HG02610 (cell line): ENCODE results near the gene KIAA0825.

Source experiments
- ATAC-seq: cut with Tn5 transposase; IDR thresholded peaks from one replicate; pipeline ENCODE4 v1.9.1; 2021; ENCODE audit warnings: mild to moderate bottlenecking, moderate library complexity; ENCODE audit not compliant: unreplicated experiment

The KIAA0825 gene

GRCh38 chr5:94618493-94619328 lies at the start of gene KIAA0825, which contains the start of gene SLF1:
KIAA0825 (minus strand) TSS chr5:94618604; CDS start chr5:94537126, 81,478 bp downstream.
SLF1 (plus strand) TSS chr5:94618669; CDS start chr5:94628811, 10,142 bp downstream.
- ATAC-seq, result peak; percentile 96

- no peak for ATAC-seq
Measured at GRCh38 chr5:94667937-94668336, 49.5 kb upstream of the KIAA0825 start.

- no peak for ATAC-seq
Measured at GRCh38 chr5:94661086-94661485, 42.7 kb upstream of the KIAA0825 start.

- ATAC-seq, result no peak
Measured at GRCh38 chr5:94660506-94660905, 42.1 kb upstream of the KIAA0825 start.

DNA sequence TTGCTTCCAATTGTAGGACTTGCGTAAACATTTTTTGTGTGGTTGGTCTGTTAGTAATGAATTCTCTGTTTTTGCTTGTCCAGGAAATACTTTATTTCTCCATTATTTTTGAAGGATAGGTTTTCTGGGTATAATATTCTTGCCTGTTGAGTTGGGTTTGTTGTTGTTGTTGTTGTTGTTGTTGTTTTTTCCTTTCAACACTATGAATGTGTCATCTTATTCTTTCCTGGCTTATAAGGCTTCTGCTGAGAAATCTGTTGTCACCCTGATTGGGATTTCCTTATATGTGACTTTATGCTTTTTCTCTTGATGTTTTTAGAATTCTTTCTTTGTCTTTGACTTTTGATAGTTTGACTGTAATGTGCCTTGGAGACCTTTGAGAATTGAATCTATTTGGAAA lies 39.9 kb upstream of the KIAA0825 start:
- ATAC-seq, result no peak

GRCh38 chr5:94649874-94650273 lies 31.5 kb upstream of the KIAA0825 start:
- ATAC-seq, result no peak

DNA sequence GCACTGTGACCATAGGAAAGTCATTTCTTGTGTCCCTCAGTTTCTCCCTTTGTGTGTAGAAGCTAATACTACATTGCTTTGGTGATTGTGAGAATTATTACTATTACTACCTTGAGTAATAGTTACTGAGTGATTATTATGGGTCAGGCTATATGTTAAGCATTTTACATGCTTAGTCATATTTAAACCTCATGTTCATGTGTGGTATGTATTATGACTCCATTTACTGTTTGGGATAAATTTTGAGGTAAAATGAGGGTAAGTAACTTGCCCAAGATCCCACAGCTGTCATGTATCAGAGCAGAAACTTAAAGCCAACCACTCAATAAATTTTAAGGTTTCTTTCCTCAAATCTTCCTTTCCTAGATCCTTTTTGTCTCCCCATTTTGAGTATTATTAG lies 28.4 kb upstream of the KIAA0825 start:
- ATAC-seq, result no peak

- ATAC-seq, result no peak
Measured at GRCh38 chr5:94645053-94645452, 26.6 kb upstream of the KIAA0825 start.

GRCh38 chr5:94640176-94640575 lies 21.8 kb upstream of the KIAA0825 start:
- no peak for ATAC-seq

GRCh38 chr5:94632024-94632423 lies 13.6 kb upstream of the KIAA0825 start:
- ATAC-seq, result peak; percentile 98

DNA sequence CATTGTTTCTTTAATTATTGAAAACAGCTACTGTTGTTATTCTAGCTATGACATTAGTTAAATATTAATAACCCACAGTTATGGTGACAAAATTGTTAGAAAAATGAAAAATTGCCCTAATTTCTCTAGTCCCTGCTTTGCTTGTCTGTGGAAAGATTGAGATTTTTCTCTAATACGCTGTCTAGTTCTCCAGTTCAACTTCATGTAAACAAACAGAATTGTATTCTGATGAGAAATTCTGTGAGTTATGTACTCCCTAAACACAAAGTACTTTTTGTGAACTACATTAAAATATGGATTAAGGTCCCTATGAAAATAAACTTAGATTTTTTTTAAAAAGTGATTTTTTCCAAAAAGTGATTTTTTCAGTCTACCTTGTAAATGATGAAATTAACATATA lies 8.8 kb upstream of the KIAA0825 start:
- no peak for ATAC-seq

DNA sequence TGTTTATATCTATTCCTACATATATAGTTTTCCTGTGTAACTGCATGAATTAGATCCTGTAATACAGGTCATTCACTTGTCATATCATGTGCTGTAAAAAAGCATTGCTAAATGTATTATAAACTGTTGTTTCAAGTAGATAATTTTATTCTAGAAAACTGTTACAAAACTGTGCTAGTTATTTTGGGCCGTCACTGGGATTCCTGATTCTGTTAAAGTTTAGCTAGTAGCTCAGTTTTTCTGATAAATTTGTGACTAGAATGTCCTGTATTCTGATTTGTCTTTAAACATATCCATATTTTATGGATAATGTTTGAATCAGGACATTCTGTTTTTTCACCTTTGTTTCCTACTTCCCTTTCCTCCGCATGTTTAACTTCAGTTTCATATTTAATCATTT lies 5.5 kb upstream of the KIAA0825 start:
- no peak for ATAC-seq

GRCh38 chr5:94623011-94623410 lies 4.6 kb upstream of the KIAA0825 start:
- no peak for ATAC-seq

- ATAC-seq, result no peak
Measured at GRCh38 chr5:94621763-94622162, 3.4 kb upstream of the KIAA0825 start.

GRCh38 chr5:94620256-94620655 lies 1.9 kb upstream of the KIAA0825 start:
- ATAC-seq, result no peak

- ATAC-seq, result peak; percentile 27
Measured at GRCh38 chr5:94618029-94618492, 343 bp downstream of the KIAA0825 start.

- ATAC-seq, result no peak
Measured at GRCh38 chr5:94615862-94616261, 2.5 kb downstream of the KIAA0825 start.

DNA sequence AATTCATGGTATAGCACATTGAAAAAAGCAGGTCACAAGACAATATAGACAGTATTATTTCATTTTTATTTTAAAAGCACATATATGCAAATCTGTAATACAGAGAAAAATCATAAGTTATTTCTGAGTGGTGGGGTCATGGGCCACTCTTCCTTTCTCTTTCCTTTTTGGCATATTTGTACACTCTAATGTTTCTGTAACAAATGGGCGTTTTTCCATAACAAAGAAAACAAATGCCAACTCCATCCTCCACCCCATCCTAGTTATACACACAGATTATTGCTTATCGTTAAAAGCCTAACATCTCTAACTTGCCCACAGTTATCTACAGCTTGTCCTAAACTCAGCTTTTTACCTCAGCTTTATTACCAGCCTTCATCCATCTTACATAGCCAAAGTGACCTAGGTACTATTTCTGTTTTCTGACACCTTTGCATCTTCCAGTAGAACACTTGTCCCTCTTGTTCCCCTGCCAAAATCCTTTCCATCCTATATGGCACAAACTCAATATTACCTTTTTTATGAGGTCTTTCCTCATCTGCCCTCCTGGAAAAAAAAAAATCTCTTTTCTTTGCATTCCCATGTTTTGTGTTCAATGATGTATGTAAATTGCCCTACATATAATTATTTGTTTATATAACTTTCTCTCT lies 4.1 kb downstream of the KIAA0825 start:
- no peak for ATAC-seq

- no peak for ATAC-seq
Measured at GRCh38 chr5:94613583-94613982, 4.8 kb downstream of the KIAA0825 start.

DNA sequence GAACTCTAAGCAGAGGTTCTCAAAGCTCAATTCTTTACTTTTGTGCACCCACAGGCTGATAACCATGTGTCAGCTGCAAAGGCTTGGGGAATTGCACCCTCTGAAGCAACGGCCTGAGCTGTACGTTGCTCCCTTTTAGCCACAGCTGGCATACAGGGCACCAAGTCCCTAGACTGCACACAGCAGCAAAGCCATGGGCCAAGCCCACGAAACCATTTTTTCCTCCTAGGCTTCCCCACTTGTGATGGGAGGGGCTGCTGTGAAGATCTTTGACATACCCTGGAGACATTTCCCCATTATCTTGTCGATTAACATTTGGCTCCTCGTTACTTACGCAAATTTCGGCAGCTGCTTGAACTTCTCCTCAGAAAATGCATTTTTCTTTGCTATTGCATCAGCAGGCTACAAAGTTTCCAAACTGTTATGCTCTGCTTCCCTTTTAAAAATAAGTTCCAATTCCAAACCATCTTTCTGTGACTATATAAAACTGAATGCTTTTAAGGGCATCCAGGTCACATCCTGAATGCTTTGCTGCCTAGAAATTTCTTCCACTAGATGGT lies 23.0 kb downstream of the KIAA0825 start:
- no peak for ATAC-seq

DNA sequence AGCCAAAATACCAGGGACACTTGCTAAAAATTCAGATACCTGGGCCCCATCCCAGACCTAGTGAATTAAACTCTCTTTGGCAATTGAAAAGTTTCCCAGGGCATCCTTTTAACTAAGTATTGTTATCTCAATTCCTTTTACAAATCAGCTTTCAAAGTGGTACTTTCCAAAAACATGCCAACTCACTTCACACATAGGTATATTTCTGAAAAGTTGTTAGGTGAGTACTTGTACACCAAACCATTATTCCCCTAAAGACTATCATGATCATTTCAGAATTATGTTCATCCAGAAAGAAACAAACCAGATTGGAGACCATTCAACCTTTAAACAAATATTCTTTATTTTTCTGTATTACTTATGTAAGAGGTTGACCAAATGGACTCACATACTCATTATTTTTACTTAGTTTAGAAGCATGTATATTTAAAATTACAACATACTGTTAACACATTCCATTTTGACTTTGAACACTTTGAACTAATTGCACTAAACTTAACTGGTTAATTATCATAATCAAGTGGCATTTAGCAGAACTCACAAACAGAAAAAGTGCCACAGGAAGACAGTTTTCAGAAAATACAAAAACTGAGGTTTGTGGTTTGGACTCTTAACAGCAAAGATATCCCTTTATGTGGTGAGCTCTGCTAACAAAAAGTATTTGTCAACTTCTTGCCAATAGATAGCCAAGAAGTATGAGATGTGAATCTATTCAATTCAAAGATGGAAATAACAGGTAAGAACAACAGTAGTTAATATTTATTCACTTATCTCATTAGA lies 40.7 kb downstream of the KIAA0825 start:
- ATAC-seq, result peak; percentile 86
